IMR-90 (cell line): Measurements from ENCODE around the gene TCF12. TPM values are rescaled to one million over a fixed set of nuclear protein-coding genes. Genes with fewer than 3 reads are reported as not detected.

ENCODE experiments used
- ATAC-seq: fragments of 200-7000 bp; cut with Tn5 transposase; 2 replicates; pipeline ENCODE4 v1.9.1; 2020; ENCODE audit warnings: low read depth, mild to moderate bottlenecking, moderate library complexity
- BruUV-seq: library from RNA; stranded (reverse); fragments of 400-500 nt; replicated peaks from 2 replicates; lab custom pipeline; 2021; lab: Mats Ljungman, UMichigan
- CTCF ChIA-PET: fragments of 300-600 bp; formaldehyde crosslinking; extraction: SDS; loops from one replicate; lab custom pipeline; 2021; ENCODE audit warnings: antibody characterized with exemption; lab: Yijun Ruan, JAX
- POLR2A ChIA-PET: fragments of 300-600 bp; sonication (Branson Sonifier 250); formaldehyde crosslinking; loops from one replicate; lab custom pipeline; 2022; ENCODE audit warnings: antibody characterized with exemption; ENCODE audit not compliant: unreplicated experiment; lab: Charles Lee
- DNase-seq: peaks from one replicate; pipeline ENCODE4 v3.0.0; 2013
- H2AFZ ChIP-seq: replicated peaks from 2 replicates; pipeline ENCODE3; 2013; ENCODE audit warnings: low read length, mild to moderate bottlenecking; ENCODE audit not compliant: poor library complexity
- H2AK5ac ChIP-seq: 2 replicates; pipeline ENCODE4 v1.6.1; 2013; ENCODE audit warnings: low read depth, low read length, inconsistent platforms
- H2AK9ac ChIP-seq: replicated peaks from 2 replicates; pipeline ENCODE3; 2013; ENCODE audit warnings: mild to moderate bottlenecking, low read depth, low read length, moderate library complexity; ENCODE audit not compliant: poor library complexity
- H2BK120ac ChIP-seq: 2 replicates; pipeline ENCODE4 v1.6.1; 2013; ENCODE audit warnings: low read depth, low read length, inconsistent platforms
- H2BK15ac ChIP-seq: 3 replicates; pipeline ENCODE4 v1.6.1; 2013; ENCODE audit warnings: low read depth, low read length, inconsistent platforms
- H2BK20ac ChIP-seq: 2 replicates; pipeline ENCODE4 v1.6.1; 2013; ENCODE audit warnings: low read depth, mild to moderate bottlenecking, inconsistent platforms, low read length, moderate library complexity
- H2BK5ac ChIP-seq: 2 replicates; pipeline ENCODE4 v1.6.1; 2013; ENCODE audit warnings: mild to moderate bottlenecking, low read depth, low read length, inconsistent platforms; ENCODE audit not compliant: poor library complexity, severe bottlenecking
- H3K14ac ChIP-seq: replicated peaks from 2 replicates; pipeline ENCODE4 v1.6.1; 2013; ENCODE audit warnings: low read depth, low read length, inconsistent platforms
- H3K18ac ChIP-seq: 2 replicates; pipeline ENCODE4 v1.6.1; 2013; ENCODE audit warnings: low read depth, low read length, control low read depth
- H3K23ac ChIP-seq: 2 replicates; pipeline ENCODE4 v1.6.1; 2013; ENCODE audit warnings: low read depth, low read length, inconsistent platforms
- H3K27ac ChIP-seq: 2 replicates; pipeline ENCODE4 v1.5.1; 2013; ENCODE audit warnings: mild to moderate bottlenecking, control low read depth, low read length; ENCODE audit not compliant: insufficient read depth
- H3K27me3 ChIP-seq: 2 replicates; pipeline ENCODE4 v1.6.1; 2013; ENCODE audit warnings: low read length; ENCODE audit not compliant: control insufficient read depth, insufficient read depth
- H3K36me3 ChIP-seq: 2 replicates; pipeline ENCODE4 v1.6.1; 2013; ENCODE audit warnings: low read length, mixed read lengths; ENCODE audit not compliant: control insufficient read depth, insufficient read depth
- H3K4ac ChIP-seq: 2 replicates; pipeline ENCODE4 v1.6.1; 2013; ENCODE audit warnings: low read depth, low read length, inconsistent platforms
- H3K4me1 ChIP-seq: 2 replicates; pipeline ENCODE4 v1.6.1; 2013; ENCODE audit warnings: low read length, mixed read lengths; ENCODE audit not compliant: control insufficient read depth, insufficient read depth
- H3K4me2 ChIP-seq: 2 replicates; pipeline ENCODE4 v1.6.1; 2013; ENCODE audit warnings: low read depth, mild to moderate bottlenecking, control low read depth, low read length, moderate library complexity
- H3K4me3 ChIP-seq: 2 replicates; pipeline ENCODE4 v1.5.1; 2013; ENCODE audit warnings: low read depth, mild to moderate bottlenecking, control low read depth, low read length, moderate library complexity; ENCODE audit not compliant: insufficient read depth
- H3K56ac ChIP-seq: 2 replicates; pipeline ENCODE4 v1.6.1; 2013; ENCODE audit warnings: low read length, inconsistent platforms; ENCODE audit not compliant: insufficient read depth; ENCODE audit errors: extremely low read depth
- H3K79me1 ChIP-seq, 2 experiments: 2 replicates each; pipeline ENCODE4 v1.6.1; 2013; ENCODE audit warnings: low read length in 2 of 2, inconsistent platforms in 1 of 2, low read depth in 1 of 2
- H3K9ac ChIP-seq: 2 replicates; pipeline ENCODE4 v1.6.1; 2013; ENCODE audit warnings: low read depth, low read length, control low read depth
- H3K9me1 ChIP-seq: 2 replicates; pipeline ENCODE4 v1.6.1; 2013; ENCODE audit warnings: low read length, inconsistent platforms; ENCODE audit not compliant: insufficient read depth
- H3K9me3 ChIP-seq: 2 replicates; pipeline ENCODE4 v1.6.1; 2013; ENCODE audit warnings: low read length; ENCODE audit not compliant: control insufficient read depth, insufficient read depth
- H4K20me1 ChIP-seq: 2 replicates; pipeline ENCODE4 v1.6.1; 2013; ENCODE audit warnings: low read length, inconsistent platforms; ENCODE audit not compliant: insufficient read depth
- H4K5ac ChIP-seq: 2 replicates; pipeline ENCODE4 v1.6.1; 2013; ENCODE audit warnings: mild to moderate bottlenecking, low read depth, low read length, control low read depth
- H4K8ac ChIP-seq, 2 experiments: 2 replicates each; pipeline ENCODE4 v1.6.1; 2013; ENCODE audit warnings: low read depth in 2 of 2, low read length in 2 of 2, control low read depth in 1 of 2, inconsistent platforms in 1 of 2
- H4K91ac ChIP-seq: 2 replicates; pipeline ENCODE4 v1.6.1; 2013; ENCODE audit warnings: low read depth, low read length, inconsistent platforms; ENCODE audit not compliant: insufficient read depth
- BHLHE40 ChIP-seq: fragments of 150-350 bp; IDR thresholded peaks from 2 replicates; pipeline ENCODE4 v1.6.1; 2016; ENCODE audit warnings: mild to moderate bottlenecking, low read depth, low read length
- CEBPB ChIP-seq: IDR thresholded peaks from 2 replicates; pipeline ENCODE4 v1.6.1; 2012; ENCODE audit warnings: low read depth, low read length, improper control_type of control experiment
- CHD1 ChIP-seq: IDR thresholded peaks from 2 replicates; pipeline ENCODE4 v1.6.1; 2012; ENCODE audit warnings: low read depth, low read length, improper control_type of control experiment
- FOS ChIP-seq: fragments of 150-350 bp; IDR thresholded peaks from 2 replicates; pipeline ENCODE4 v1.6.1; 2016; ENCODE audit warnings: low read depth, low read length
- MAFK ChIP-seq: IDR thresholded peaks from 2 replicates; pipeline ENCODE4 v1.6.1; 2012; ENCODE audit warnings: low read depth, low read length, improper control_type of control experiment
- MXI1 ChIP-seq: IDR thresholded peaks from 2 replicates; pipeline ENCODE4 v1.6.1; 2012; ENCODE audit warnings: low read depth, mild to moderate bottlenecking, low read length, moderate library complexity, borderline replicate concordance
- NFE2L2 ChIP-seq: fragments of 150-350 bp; IDR thresholded peaks from 2 replicates; pipeline ENCODE4 v1.6.1; 2016; ENCODE audit warnings: low read depth, mild to moderate bottlenecking, low read length
- POLR2A ChIP-seq: IDR thresholded peaks from 2 replicates; pipeline ENCODE4 v1.6.1; 2012; ENCODE audit warnings: mild to moderate bottlenecking, low read depth, low read length
- RAD21 ChIP-seq: IDR thresholded peaks from 2 replicates; pipeline ENCODE4 v1.6.1; 2012; ENCODE audit warnings: low read length, improper control_type of control experiment
- RCOR1 ChIP-seq: IDR thresholded peaks from 2 replicates; pipeline ENCODE4 v1.6.1; 2012; ENCODE audit warnings: mild to moderate bottlenecking, low read length, improper control_type of control experiment; ENCODE audit not compliant: insufficient replicate concordance
- RFX5 ChIP-seq: IDR thresholded peaks from 2 replicates; pipeline ENCODE4 v1.8.0; 2012; ENCODE audit warnings: low read depth, mild to moderate bottlenecking, low read length, moderate library complexity
- SMC3 ChIP-seq: fragments of 150-350 bp; IDR thresholded peaks from 2 replicates; pipeline ENCODE4 v1.6.1; 2016; ENCODE audit warnings: low read depth, mild to moderate bottlenecking, antibody characterized with exemption, low read length, moderate library complexity
- WGBS, 2 experiments: methylation state at CpG; one replicate each; pipeline versions ENCODE4 v1.1.5 to v1.1.7; 2013; ENCODE audit warnings: missing lambda C conversion rate in 2 of 2; ENCODE audit not compliant: insufficient read length in 1 of 2; ENCODE audit errors: extremely low coverage in 2 of 2; 5-methylcytosine and 5-hydroxymethylcytosine counted together
- dilution Hi-C: fragments of 300-500 bp; cut with HindIII; formaldehyde crosslinking; loops from one replicate; pipeline ENCODE4 v1.14.3; 2018; ENCODE audit warnings: low sequenced_read_pairs; ENCODE audit not compliant: unreplicated experiment
- in situ Hi-C: fragments of 300-500 bp; cut with MboI; formaldehyde crosslinking; loops from 3 replicates; pipeline ENCODE4 v1.14.3; 2019; ENCODE audit warnings: low sequenced_read_pairs, inconsistent platforms, mixed read lengths
- intact Hi-C: fragments of 100-400 bp; cut with micrococcal nuclease; formaldehyde crosslinking; loops from 2 replicates; pipeline ENCODE4 v1.10.0; 2022
- polyA plus RNA-seq, 3 experiments: library from polyadenylated mRNA; depleted of rRNA; stranded (reverse); fragments of >200 nt; gene quantifications; 2 replicates each; pipeline ENCODE4 v1.2.3, GENCODE V29; 2012; ENCODE audit warnings: low replicate concordance in 1 of 3
- total RNA-seq: library from RNA; depleted of rRNA; stranded (reverse); fragments of >200 nt; gene quantifications from 2 replicates; pipeline ENCODE4 v1.2.3, GENCODE V29; 2012
- TF ChIP-seq, protein P1 (sequence below): conservative IDR thresholded peaks from 2 replicates; pipeline ENCODE4 v1.5.1; 2012; ENCODE audit warnings: mild to moderate bottlenecking, low read depth, low read length, improper control_type of control experiment
- TF ChIP-seq, protein P2 (sequence below): fragments of 150-350 bp; IDR thresholded peaks from 2 replicates; pipeline ENCODE4 v1.6.1; 2016; ENCODE audit warnings: low read depth, mild to moderate bottlenecking, low read length, moderate library complexity, borderline replicate concordance
- TF ChIP-seq, protein P3 (sequence below): fragments of 150-350 bp; IDR thresholded peaks from 2 replicates; pipeline ENCODE4 v1.6.1; 2017; ENCODE audit warnings: mild to moderate bottlenecking, antibody characterized with exemption, low read length, low read depth

TCF12 gene
- total and polyA plus RNA-seq, 2 of the 4 experiments (the other 2 are of a cell fraction): 79.4 to 160 TPM

DNA sequence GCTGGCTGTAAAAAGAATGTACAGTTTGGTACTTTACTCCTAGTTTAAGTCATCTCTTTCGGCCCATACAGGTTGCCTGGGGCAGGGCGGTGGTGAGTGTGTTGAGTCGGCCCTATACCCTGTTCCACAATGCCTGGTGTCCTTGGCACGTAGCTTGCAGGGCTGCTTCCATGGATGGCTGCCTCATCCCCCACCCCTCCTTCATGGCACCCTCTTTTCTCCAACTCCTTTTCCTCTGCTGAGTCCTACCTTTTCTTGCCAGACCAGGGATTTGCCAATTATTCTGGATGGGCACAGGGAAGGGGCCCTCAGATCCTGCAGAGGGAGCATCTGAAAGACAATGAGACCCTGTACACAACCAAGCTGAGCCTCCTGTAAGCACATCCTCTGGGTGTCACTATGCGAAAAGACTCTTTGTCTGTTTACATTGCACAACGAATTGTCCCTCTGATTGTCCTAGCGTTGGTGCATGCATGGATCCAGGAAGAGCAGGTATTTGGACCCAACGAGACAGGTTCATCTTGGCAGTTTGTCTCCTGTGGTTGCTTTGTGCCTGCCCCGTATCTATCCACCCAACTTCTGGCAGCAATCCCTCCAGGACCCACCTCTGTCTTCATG lies 384.3 kb downstream of the TCF12 start:
- no peaks in the 10 kb centered on the region for H4K20me1 ChIP-seq
- in situ Hi-C loops: loop anchor here (10.0 kb wide), 2 partner anchors 148 to 808 kb away; no protein-coding TSS in a partner anchor
- intact Hi-C loops: loop anchor here (10.0 kb wide), 1 partner anchor 378 kb away; no protein-coding TSS in a partner anchor
- H4K5ac ChIP-seq: no peak overlapping the region
- H3K9ac ChIP-seq: no peak overlapping the region
- H2BK120ac ChIP-seq: no peak overlapping the region
- H3K27me3 ChIP-seq: no peaks in the 10 kb centered on the region
- H2AK9ac ChIP-seq: no peak overlapping the region
- H4K91ac ChIP-seq: no peak overlapping the region
- CTCF ChIA-PET: no interaction called here
- dilution Hi-C loops: no loop called here
- no peaks in the 10 kb centered on the region; the same call in none of the 2 replicates for H3K9me1 ChIP-seq
- no peak overlapping the region for H3K18ac ChIP-seq
- TF ChIP-seq BHLHE40 (no peak), RCOR1 (no peak), FOS (no peak), SMC3 (no peak), CHD1 (no peak), MXI1 (no peak), POLR2A (no peak), RFX5 (no peak), RAD21 (no peak), MAFK (no peak), CEBPB (no peak), NFE2L2 (no peak)
- TF ChIP-seq, protein P1, sequence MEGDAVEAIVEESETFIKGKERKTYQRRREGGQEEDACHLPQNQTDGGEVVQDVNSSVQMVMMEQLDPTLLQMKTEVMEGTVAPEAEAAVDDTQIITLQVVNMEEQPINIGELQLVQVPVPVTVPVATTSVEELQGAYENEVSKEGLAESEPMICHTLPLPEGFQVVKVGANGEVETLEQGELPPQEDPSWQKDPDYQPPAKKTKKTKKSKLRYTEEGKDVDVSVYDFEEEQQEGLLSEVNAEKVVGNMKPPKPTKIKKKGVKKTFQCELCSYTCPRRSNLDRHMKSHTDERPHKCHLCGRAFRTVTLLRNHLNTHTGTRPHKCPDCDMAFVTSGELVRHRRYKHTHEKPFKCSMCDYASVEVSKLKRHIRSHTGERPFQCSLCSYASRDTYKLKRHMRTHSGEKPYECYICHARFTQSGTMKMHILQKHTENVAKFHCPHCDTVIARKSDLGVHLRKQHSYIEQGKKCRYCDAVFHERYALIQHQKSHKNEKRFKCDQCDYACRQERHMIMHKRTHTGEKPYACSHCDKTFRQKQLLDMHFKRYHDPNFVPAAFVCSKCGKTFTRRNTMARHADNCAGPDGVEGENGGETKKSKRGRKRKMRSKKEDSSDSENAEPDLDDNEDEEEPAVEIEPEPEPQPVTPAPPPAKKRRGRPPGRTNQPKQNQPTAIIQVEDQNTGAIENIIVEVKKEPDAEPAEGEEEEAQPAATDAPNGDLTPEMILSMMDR: no peak
- TF ChIP-seq, protein P2, sequence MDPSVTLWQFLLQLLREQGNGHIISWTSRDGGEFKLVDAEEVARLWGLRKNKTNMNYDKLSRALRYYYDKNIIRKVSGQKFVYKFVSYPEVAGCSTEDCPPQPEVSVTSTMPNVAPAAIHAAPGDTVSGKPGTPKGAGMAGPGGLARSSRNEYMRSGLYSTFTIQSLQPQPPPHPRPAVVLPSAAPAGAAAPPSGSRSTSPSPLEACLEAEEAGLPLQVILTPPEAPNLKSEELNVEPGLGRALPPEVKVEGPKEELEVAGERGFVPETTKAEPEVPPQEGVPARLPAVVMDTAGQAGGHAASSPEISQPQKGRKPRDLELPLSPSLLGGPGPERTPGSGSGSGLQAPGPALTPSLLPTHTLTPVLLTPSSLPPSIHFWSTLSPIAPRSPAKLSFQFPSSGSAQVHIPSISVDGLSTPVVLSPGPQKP: no peak
- TF ChIP-seq, protein P3, sequence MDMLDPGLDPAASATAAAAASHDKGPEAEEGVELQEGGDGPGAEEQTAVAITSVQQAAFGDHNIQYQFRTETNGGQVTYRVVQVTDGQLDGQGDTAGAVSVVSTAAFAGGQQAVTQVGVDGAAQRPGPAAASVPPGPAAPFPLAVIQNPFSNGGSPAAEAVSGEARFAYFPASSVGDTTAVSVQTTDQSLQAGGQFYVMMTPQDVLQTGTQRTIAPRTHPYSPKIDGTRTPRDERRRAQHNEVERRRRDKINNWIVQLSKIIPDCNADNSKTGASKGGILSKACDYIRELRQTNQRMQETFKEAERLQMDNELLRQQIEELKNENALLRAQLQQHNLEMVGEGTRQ: no peak
- H2AK5ac ChIP-seq: no peak overlapping the region; the same call in 1 of the 2 replicates
- POLR2A ChIA-PET: no interaction called here
- 81% methylated on average over 4 of the region's 9 CpGs; no CpG with 5 or more reads in 1 of the 2 experiments for WGBS, 2 experiments
- no TSS peak for BruUV-seq
- H4K8ac ChIP-seq: no peak overlapping the region
- no peak for DNase-seq
- no peak overlapping the region for H3K14ac ChIP-seq
- no peak overlapping the region for H3K56ac ChIP-seq
- no peak overlapping the region for H2BK20ac ChIP-seq
- H3K4me3 ChIP-seq: no peak overlapping the region
- H2BK15ac ChIP-seq: no peak overlapping the region
- H3K79me1 ChIP-seq: no peaks in the 10 kb centered on the region
- H2BK5ac ChIP-seq: no peak overlapping the region
- H3K23ac ChIP-seq: no peak overlapping the region
- H3K36me3 ChIP-seq: no peaks in the 10 kb centered on the region
- no peak overlapping the region for H3K27ac ChIP-seq
- H3K9me3 ChIP-seq: no peaks in the 10 kb centered on the region
- H3K4ac ChIP-seq: no peak overlapping the region
- ATAC-seq: no peak
- peaks cover 28% of the 10 kb centered on the region for H3K4me1 ChIP-seq
- no peak overlapping the region for H2AFZ ChIP-seq
- no peak overlapping the region for H3K4me2 ChIP-seq
